Testis (tissue), 2 donors: ENCODE data around the gene GNB5.

Experiments used
- CTCF ChIP-seq, 3 experiments: fragments of 450-650 bp in 2 of 3; fragments of 200-600 bp in 1 of 3; sonication (generic) in 1 of 3; IDR thresholded peaks; one replicate each; pipeline ENCODE4 v1.5.1; 2016 to 2019; ENCODE audit warnings: antibody characterized with exemption in 3 of 3, mild to moderate bottlenecking in 2 of 3, moderate library complexity in 1 of 3
- POLR2A ChIP-seq: fragments of 450-650 bp; IDR thresholded peaks from one replicate; pipeline ENCODE4 v1.6.1; 2017; ENCODE audit warnings: antibody characterized with exemption, mild to moderate bottlenecking, moderate library complexity

- TF ChIP-seq CTCF (IDR thresholded peaks at IDR 0.05): no peak
- no peak for TF ChIP-seq POLR2A
These were observed 91.4 kb downstream of the GNB5 start for GRCh38 chr15:52099651-52100272.
